ENCODE measurements around the gene HIRA. TPM values are rescaled to one million over a fixed set of nuclear protein-coding genes. Genes with fewer than 3 reads are reported as not detected.

The HIRA gene
- polyA plus RNA-seq, 3 donors, result 1.8 to 20.7 (median 2.6) TPM

DNA sequence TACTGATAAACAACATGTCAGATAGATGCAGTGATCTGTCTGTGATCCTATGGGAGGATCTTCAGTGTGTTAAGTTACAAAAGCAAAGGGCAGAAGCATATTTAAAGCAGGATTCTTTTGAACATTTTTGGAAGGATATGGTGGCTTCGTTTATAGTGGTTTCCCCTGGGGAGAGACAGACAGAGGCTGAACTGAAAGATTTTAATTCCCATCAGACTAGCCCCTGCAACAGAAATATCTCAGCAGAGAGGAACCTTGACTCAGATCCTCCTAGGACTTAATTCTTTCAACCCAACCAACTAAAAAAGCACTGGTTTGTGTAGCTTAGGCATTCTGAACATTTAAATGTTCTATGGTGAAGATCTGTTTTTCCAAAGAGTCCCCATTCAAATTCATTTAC lies 145.7 kb downstream of the HIRA start:
- WGBS (ENCODE audit: insufficient coverage), result no CpG with 5 or more reads among the region's 1 CpG
- Histone ChIP-seq H3K27ac (ENCODE audit: low read depth in 1 of 2, low read length in 2 of 2) (no peak overlapping the region), H3K27me3 (ENCODE audit: control insufficient read depth in 2 of 2, insufficient read depth in 2 of 2, low read length in 2 of 2) (peaks cover 16 to 19% of the 10 kb centered on the region in 2 donors), H3K4me2 (replicated peaks; ENCODE audit: extremely low read depth, low read length, poor library complexity, severe bottlenecking) (no peak overlapping the region), H3K9ac (ENCODE audit: insufficient read depth, low read length, poor library complexity, severe bottlenecking) (no peak overlapping the region), H3K4me3 (replicated peaks in 1 of 3; ENCODE audit: low read depth in 2 of 3, low read length in 3 of 3) (no peak overlapping the region), H2AFZ (ENCODE audit: insufficient read depth, low read depth, low read length, poor library complexity, severe bottlenecking) (no peak overlapping the region), H4K20me1 (ENCODE audit: insufficient read depth, low read length) (no peaks in the 10 kb centered on the region), H3K79me2 (ENCODE audit: insufficient read depth, low read length) (no peaks in the 10 kb centered on the region), H3K9me3 (replicated peaks in 1 of 2; ENCODE audit: control insufficient read depth in 1 of 2, insufficient read depth in 1 of 2, low read length in 2 of 2) (no peaks in the 10 kb centered on the region), H3K36me3 (replicated peaks in 1 of 2; ENCODE audit: control insufficient read depth in 1 of 2, insufficient read depth in 2 of 2, low read length in 2 of 2) (no peaks in the 10 kb centered on the region), H3K4me1 (ENCODE audit: control insufficient read depth in 1 of 2, insufficient read depth in 2 of 2, low read length in 2 of 2) (peaks cover 4 to 5% of the 10 kb centered on the region in 2 donors)
- DNase-seq, result no peak
- Mint-ChIP-seq H3K9me3 (peaks cover 0 to 5% (median 0%) of the 10 kb centered on the region in 7 donors), H3K27ac (peak overlapping the region in 1 of 7 donors; percentile 43), H3K36me3 (peaks cover 0 to 3% of the 10 kb centered on the region in 2 donors), H3K4me1 (peaks cover 12% of the 10 kb centered on the region), H3K4me3 (no peak overlapping the region), H3K27me3 (ENCODE audit: low read depth in 3 of 3) (peaks cover 16 to 33% (median 20%) of the 10 kb centered on the region in 3 donors)
- intact Hi-C loops (cut with micrococcal nuclease), result no loop called here
- TF ChIP-seq, protein P1, sequence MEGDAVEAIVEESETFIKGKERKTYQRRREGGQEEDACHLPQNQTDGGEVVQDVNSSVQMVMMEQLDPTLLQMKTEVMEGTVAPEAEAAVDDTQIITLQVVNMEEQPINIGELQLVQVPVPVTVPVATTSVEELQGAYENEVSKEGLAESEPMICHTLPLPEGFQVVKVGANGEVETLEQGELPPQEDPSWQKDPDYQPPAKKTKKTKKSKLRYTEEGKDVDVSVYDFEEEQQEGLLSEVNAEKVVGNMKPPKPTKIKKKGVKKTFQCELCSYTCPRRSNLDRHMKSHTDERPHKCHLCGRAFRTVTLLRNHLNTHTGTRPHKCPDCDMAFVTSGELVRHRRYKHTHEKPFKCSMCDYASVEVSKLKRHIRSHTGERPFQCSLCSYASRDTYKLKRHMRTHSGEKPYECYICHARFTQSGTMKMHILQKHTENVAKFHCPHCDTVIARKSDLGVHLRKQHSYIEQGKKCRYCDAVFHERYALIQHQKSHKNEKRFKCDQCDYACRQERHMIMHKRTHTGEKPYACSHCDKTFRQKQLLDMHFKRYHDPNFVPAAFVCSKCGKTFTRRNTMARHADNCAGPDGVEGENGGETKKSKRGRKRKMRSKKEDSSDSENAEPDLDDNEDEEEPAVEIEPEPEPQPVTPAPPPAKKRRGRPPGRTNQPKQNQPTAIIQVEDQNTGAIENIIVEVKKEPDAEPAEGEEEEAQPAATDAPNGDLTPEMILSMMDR (IDR thresholded peaks at IDR 0.05), result no peak

Small RNAs within 50 kb of the gene (small RNA-seq; reads per million reads assigned to genes)
- not detected for gene RN7SL168P (ENCODE audit: insufficient read length, low read depth)

Other genes with a start within 250 kb of the HIRA start
- 10 to 100 TPM in 1 of 3 donors, 1 to 10 TPM in 2; 5.1 to 17.0 (median 6.1) TPM for gene CLTCL1, start 140.0 kb downstream of the HIRA start, polyA plus RNA-seq
- 10 to 100 TPM in 2 of 3 donors, 1 to 10 TPM in 1; 9.2 to 61.4 (median 48.4) TPM for gene MRPL40, start 812 bp upstream of the HIRA start, polyA plus RNA-seq
- gene C22orf39, start 16.0 kb upstream of the HIRA start, polyA plus RNA-seq, result 10 to 100 TPM; 21.2 to 40.3 (median 38.4) TPM
- gene UFD1, start 47.5 kb upstream of the HIRA start, polyA plus RNA-seq, result 10 to 100 TPM; 57.0 to 82.5 (median 68.5) TPM
- under 1 TPM in 1 of 3 donors, not detected in 2; 0.04 TPM for gene CDC45, start 48.2 kb upstream of the HIRA start, polyA plus RNA-seq
- under 1 TPM; 0.05 to 0.35 (median 0.27) TPM for gene CLDN5, start 92.7 kb upstream of the HIRA start, polyA plus RNA-seq